HG02840 (cell line): ENCODE results near the gene GLUD1.
"Not testable (repeated sequence)": the region's sequence is repeated elsewhere in the genome, so short reads cannot be mapped to it uniquely, and the experiment has no call there.

Experiments
- ATAC-seq: cut with Tn5 transposase; IDR thresholded peaks from one replicate; pipeline ENCODE4 v1.9.1; 2021; ENCODE audit warnings: mild to moderate bottlenecking, moderate library complexity, moderate number of reproducible peaks; ENCODE audit not compliant: unreplicated experiment, low FRiP score

Gene GLUD1

GRCh38 chr10:87094373-87095235, at the start of gene GLUD1, which contains the start of gene SHLD2:
TSS of gene GLUD1 (minus strand) at chr10:87094843. CDS start at chr10:87094769, 74 bp downstream.
TSS of gene SHLD2 (plus strand) at chr10:87095206. CDS start at chr10:87151355, 56,149 bp downstream.
- ATAC-seq: peak; percentile 63

GRCh38 chr10:87143109-87143418, 48.4 kb upstream of the GLUD1 start:
- ATAC-seq: not testable (repeated sequence)

GRCh38 chr10:87142230-87143108, 47.8 kb upstream of the GLUD1 start:
- ATAC-seq: not testable (repeated sequence)

GRCh38 chr10:87137478-87137877, 42.8 kb upstream of the GLUD1 start:
- not testable (repeated sequence) for ATAC-seq

- not testable (repeated sequence) for ATAC-seq
Measured at GRCh38 chr10:87134440-87134839, 39.8 kb upstream of the GLUD1 start.

- ATAC-seq: not testable (repeated sequence)
Measured at GRCh38 chr10:87133936-87134335, 39.3 kb upstream of the GLUD1 start.

- not testable (repeated sequence) for ATAC-seq
Measured at GRCh38 chr10:87132176-87132575, 37.5 kb upstream of the GLUD1 start.

GRCh38 chr10:87127607-87128156, 33.0 kb upstream of the GLUD1 start:
- not testable (repeated sequence) for ATAC-seq

- ATAC-seq: not testable (repeated sequence)
Measured at GRCh38 chr10:87127048-87127447, 32.4 kb upstream of the GLUD1 start.

- ATAC-seq: not testable (repeated sequence)
Measured at GRCh38 chr10:87123351-87123750, 28.7 kb upstream of the GLUD1 start.

GRCh38 chr10:87119029-87119428, 24.4 kb upstream of the GLUD1 start:
- ATAC-seq: not testable (repeated sequence)

- ATAC-seq: not testable (repeated sequence)
Measured at GRCh38 chr10:87118122-87118521, 23.5 kb upstream of the GLUD1 start.

GRCh38 chr10:87105446-87106124, 10.9 kb upstream of the GLUD1 start:
- ATAC-seq: no peak

GRCh38 chr10:87104727-87105126, 10.1 kb upstream of the GLUD1 start:
- not testable (repeated sequence) for ATAC-seq

GRCh38 chr10:87101996-87102395, 7.4 kb upstream of the GLUD1 start:
- no peak for ATAC-seq

GRCh38 chr10:87095236-87095945, 748 bp upstream of the GLUD1 start:
- peak; percentile 53 for ATAC-seq

- peak; percentile 16 for ATAC-seq
Measured at GRCh38 chr10:87093632-87094372, 841 bp downstream of the GLUD1 start.

- ATAC-seq: no peak
Measured at GRCh38 chr10:87092861-87093631, 1.6 kb downstream of the GLUD1 start.
